Activated CD8-positive, alpha-beta T cell treated with anti-CD3 and anti-CD28 coated beads for 36 hours (primary cell): ENCODE measurements around the gene GALNT5. TPM values are rescaled to one million over a fixed set of nuclear protein-coding genes. Genes with fewer than 3 reads are reported as not detected.

Experiments
- ATAC-seq: fragments of 200-7000 bp; cut with Tn5 transposase; one replicate; pipeline ENCODE4 v1.10.0; 2021; ENCODE audit warnings: mild to moderate bottlenecking, moderate library complexity
- CTCF ChIA-PET: fragments of 350-600 bp; sonication (Branson Sonifier 250); formaldehyde crosslinking; loops from one replicate; lab custom pipeline; 2021; ENCODE audit warnings: antibody characterized with exemption; lab: Charles Lee
- POLR2A ChIA-PET: fragments of 350-600 bp; sonication (Branson Sonifier 250); formaldehyde crosslinking; loops from one replicate; lab custom pipeline; 2021; ENCODE audit warnings: antibody characterized with exemption; lab: Charles Lee
- DNase-seq: peaks from one replicate; pipeline ENCODE4 v3.0.0-alpha.2; 2020
- H3K27ac Mint-ChIP-seq: one replicate; pipeline ENCODE4 v1.8.0; 2021; ENCODE audit warnings: mild to moderate bottlenecking, mixed read lengths
- H3K27me3 Mint-ChIP-seq: one replicate; pipeline ENCODE4 v1.8.0; 2021; ENCODE audit warnings: mixed read lengths
- H3K36me3 Mint-ChIP-seq: one replicate; pipeline ENCODE4 v1.8.0; 2021; ENCODE audit warnings: low read depth, mixed read lengths
- H3K4me1 Mint-ChIP-seq: one replicate; pipeline ENCODE4 v1.8.0; 2021; ENCODE audit warnings: low read depth, mixed read lengths
- H3K4me3 Mint-ChIP-seq: one replicate; pipeline ENCODE4 v1.8.0; 2021; ENCODE audit warnings: mild to moderate bottlenecking, moderate library complexity, mixed read lengths
- H3K9me3 Mint-ChIP-seq: one replicate; pipeline ENCODE4 v1.8.0; 2021; ENCODE audit warnings: mixed read lengths
- CTCF ChIP-seq: fragments of 200-600 bp; IDR thresholded peaks from one replicate; pipeline ENCODE4 v1.8.0; 2022; ENCODE audit warnings: antibody characterized with exemption, mild to moderate bottlenecking
- intact Hi-C: fragments of 100-400 bp; cut with micrococcal nuclease; formaldehyde crosslinking; loops from one replicate; pipeline ENCODE4 v1.10.0; 2022
- total RNA-seq, 2 experiments: library from RNA; stranded (reverse); gene quantifications; one replicate each; pipeline ENCODE4 v1.2.3, GENCODE V29; 2021

The GALNT5 gene
- total RNA-seq, 2 experiments from 2014 or later, result not detected

- peaks cover 2% of the 10 kb centered on the region for H3K9me3 Mint-ChIP-seq
- TF ChIP-seq CTCF, result no peak
- ChIA-PET CTCF (interaction anchor here (2.8 to 16.6 kb wide), 3 partner anchors 9 to 17 kb away, joined by 13 to 246 read pairs (median 79); partner anchors contain the start of gene ERMN), POLR2A (interaction anchor here (0.9 to 1.0 kb wide), 2 partner anchors 8 to 97 kb away, joined by 3 read pairs; no protein-coding TSS in a partner anchor)
- peaks cover 11% of the 10 kb centered on the region for H3K36me3 Mint-ChIP-seq
- no peak overlapping the region for H3K27ac Mint-ChIP-seq
- peak; percentile 17 for ATAC-seq
- intact Hi-C loops, result loop anchor here (5.0 kb wide), 1 partner anchor 163 kb away; no protein-coding TSS in a partner anchor
- no peaks in the 10 kb centered on the region for H3K27me3 Mint-ChIP-seq
- peaks cover 24% of the 10 kb centered on the region for H3K4me1 Mint-ChIP-seq
- no peak overlapping the region for H3K4me3 Mint-ChIP-seq
- no peak for DNase-seq
These were observed 61.4 kb downstream of the GALNT5 start for GRCh38 chr2:157318884-157319283.

GRCh38 chr2:157319795-157320194 lies 62.3 kb downstream of the GALNT5 start:
- ATAC-seq, result no peak
- Mint-ChIP-seq H3K27me3 (no peaks in the 10 kb centered on the region), H3K4me3 (no peak overlapping the region), H3K27ac (no peak overlapping the region), H3K36me3 (peaks cover 11% of the 10 kb centered on the region), H3K4me1 (peaks cover 24% of the 10 kb centered on the region), H3K9me3 (peaks cover 2% of the 10 kb centered on the region)
- intact Hi-C loops, result loop anchor here (5.0 kb wide), 1 partner anchor 163 kb away; no protein-coding TSS in a partner anchor
- CTCF ChIA-PET, result interaction anchor here (1.5 to 16.6 kb wide), 4 partner anchors 8 to 16 kb away, joined by 4 to 246 read pairs (median 46); partner anchors contain the start of gene ERMN
- no peak for DNase-seq
- no peak for TF ChIP-seq CTCF
- POLR2A ChIA-PET, result interaction anchor here (0.8 kb wide), 1 partner anchor 10 kb away, joined by 3 read pairs; no protein-coding TSS in a partner anchor

- H3K27ac Mint-ChIP-seq, result no peak overlapping the region
- POLR2A ChIA-PET, result interaction anchor here (0.8 kb wide), 1 partner anchor 9 kb away, joined by 3 read pairs; no protein-coding TSS in a partner anchor
- intact Hi-C loops, result no loop called here
- peaks cover 13% of the 10 kb centered on the region for H3K36me3 Mint-ChIP-seq
- H3K4me3 Mint-ChIP-seq, result no peak overlapping the region
- no peaks in the 10 kb centered on the region for H3K27me3 Mint-ChIP-seq
- TF ChIP-seq CTCF, result no peak
- no peak for ATAC-seq
- H3K9me3 Mint-ChIP-seq, result peaks cover 2% of the 10 kb centered on the region
- CTCF ChIA-PET, result interaction anchor here (1.5 to 16.6 kb wide), 4 partner anchors 7 to 16 kb away, joined by 4 to 246 read pairs (median 46); partner anchors contain the start of gene ERMN
- DNase-seq, result no peak
- peaks cover 23% of the 10 kb centered on the region for H3K4me1 Mint-ChIP-seq
These were observed 62.9 kb downstream of the GALNT5 start for GRCh38 chr2:157320409-157320808.

- intact Hi-C loops, result no loop called here
- Mint-ChIP-seq H3K9me3 (peaks cover 2% of the 10 kb centered on the region), H3K27me3 (no peaks in the 10 kb centered on the region), H3K36me3 (peaks cover 13% of the 10 kb centered on the region), H3K27ac (no peak overlapping the region), H3K4me3 (no peak overlapping the region), H3K4me1 (peaks cover 19% of the 10 kb centered on the region)
- CTCF ChIA-PET, result interaction anchor here (0.7 to 16.6 kb wide), 3 partner anchors 6 to 17 kb away, joined by 3 to 246 read pairs (median 79); partner anchors contain the start of gene ERMN
- TF ChIP-seq CTCF, result no peak
- ATAC-seq (no peak), DNase-seq (no peak)
- POLR2A ChIA-PET, result no interaction called here
These were observed 64.0 kb downstream of the GALNT5 start for GRCh38 chr2:157321466-157321865.

- Mint-ChIP-seq H3K9me3 (peaks cover 2% of the 10 kb centered on the region), H3K27ac (no peak overlapping the region), H3K4me1 (peaks cover 24% of the 10 kb centered on the region), H3K27me3 (no peaks in the 10 kb centered on the region), H3K36me3 (peaks cover 13% of the 10 kb centered on the region), H3K4me3 (no peak overlapping the region)
- intact Hi-C loops, result no loop called here
- ChIA-PET POLR2A (interaction anchor here (0.6 kb wide), 1 partner anchor 20 kb away, joined by 6 read pairs; no protein-coding TSS in a partner anchor), CTCF (interaction anchor here (6.4 to 16.6 kb wide), 2 partner anchors 15 to 18 kb away, joined by 131 to 246 read pairs; no protein-coding TSS in a partner anchor)
- no peak for TF ChIP-seq CTCF
- DNase-seq (no peak), ATAC-seq (no peak)
These were observed 64.9 kb downstream of the GALNT5 start for GRCh38 chr2:157322432-157322831.
